ENCODE data around the gene C17orf75.

The C17orf75 gene

DNA sequence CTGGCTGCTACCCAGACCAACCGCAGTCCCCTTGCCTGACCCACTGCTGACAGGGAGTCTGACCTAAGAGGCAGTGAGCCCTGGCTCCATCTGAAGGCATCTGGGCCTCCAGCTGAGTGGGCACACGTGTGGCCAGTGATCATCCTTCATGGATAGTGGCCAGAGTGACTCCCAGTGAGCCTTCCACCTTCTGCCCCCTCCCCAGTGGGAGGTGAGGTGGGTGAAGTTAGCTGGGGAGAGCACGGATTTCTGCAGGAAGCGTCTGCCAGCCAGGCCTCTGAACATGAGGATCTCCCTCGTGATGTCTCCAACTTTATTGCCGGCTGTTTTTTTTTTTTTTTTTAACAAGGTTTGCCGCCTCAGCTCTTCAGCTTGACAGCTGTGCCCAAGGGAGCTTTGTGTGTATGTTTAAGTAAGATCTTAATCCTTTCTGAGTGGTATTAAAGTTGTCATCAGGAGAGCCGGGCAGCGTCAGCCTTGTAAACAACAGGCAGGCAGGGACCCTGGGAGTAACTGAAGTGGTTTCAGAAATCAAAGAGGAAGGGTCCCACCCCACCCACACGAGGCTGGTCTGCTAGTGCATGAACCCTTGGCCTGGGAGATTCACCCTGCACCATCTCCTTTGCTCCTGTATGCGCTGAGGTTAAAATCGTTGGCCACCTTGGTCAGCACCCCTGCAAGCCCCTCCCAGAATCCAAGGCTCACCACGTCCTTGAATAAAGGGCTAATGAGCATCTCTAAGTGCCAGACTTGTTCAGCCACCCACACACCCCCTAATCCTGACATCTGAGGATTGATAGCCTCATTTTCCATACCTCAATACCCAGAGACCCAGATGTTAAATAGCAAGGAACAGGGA lies 43.0 kb downstream of the C17orf75 start:
- Mint-ChIP-seq H3K27me3 (ENCODE audit: low read depth) (peaks cover 22% of the 10 kb centered on the region), H3K9me3 (no peaks in the 10 kb centered on the region), H3K4me1 (peaks cover 27% of the 10 kb centered on the region), H3K4me3 (no peak overlapping the region), H3K36me3 (ENCODE audit: low read depth) (no peaks in the 10 kb centered on the region), H3K27ac (no peak overlapping the region)
- TF ChIP-seq, protein P1, sequence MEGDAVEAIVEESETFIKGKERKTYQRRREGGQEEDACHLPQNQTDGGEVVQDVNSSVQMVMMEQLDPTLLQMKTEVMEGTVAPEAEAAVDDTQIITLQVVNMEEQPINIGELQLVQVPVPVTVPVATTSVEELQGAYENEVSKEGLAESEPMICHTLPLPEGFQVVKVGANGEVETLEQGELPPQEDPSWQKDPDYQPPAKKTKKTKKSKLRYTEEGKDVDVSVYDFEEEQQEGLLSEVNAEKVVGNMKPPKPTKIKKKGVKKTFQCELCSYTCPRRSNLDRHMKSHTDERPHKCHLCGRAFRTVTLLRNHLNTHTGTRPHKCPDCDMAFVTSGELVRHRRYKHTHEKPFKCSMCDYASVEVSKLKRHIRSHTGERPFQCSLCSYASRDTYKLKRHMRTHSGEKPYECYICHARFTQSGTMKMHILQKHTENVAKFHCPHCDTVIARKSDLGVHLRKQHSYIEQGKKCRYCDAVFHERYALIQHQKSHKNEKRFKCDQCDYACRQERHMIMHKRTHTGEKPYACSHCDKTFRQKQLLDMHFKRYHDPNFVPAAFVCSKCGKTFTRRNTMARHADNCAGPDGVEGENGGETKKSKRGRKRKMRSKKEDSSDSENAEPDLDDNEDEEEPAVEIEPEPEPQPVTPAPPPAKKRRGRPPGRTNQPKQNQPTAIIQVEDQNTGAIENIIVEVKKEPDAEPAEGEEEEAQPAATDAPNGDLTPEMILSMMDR (IDR thresholded peaks at IDR 0.05; ENCODE audit: unreplicated experiment in 3 of 3), result no peak

GRCh38 chr17:32298298-32298697 lies 43.7 kb downstream of the C17orf75 start:
- Mint-ChIP-seq H3K4me1 (peaks cover 20% of the 10 kb centered on the region), H3K27me3 (ENCODE audit: low read depth) (peaks cover 21% of the 10 kb centered on the region), H3K36me3 (ENCODE audit: low read depth) (no peaks in the 10 kb centered on the region), H3K27ac (no peak overlapping the region), H3K4me3 (no peak overlapping the region), H3K9me3 (no peaks in the 10 kb centered on the region)
- TF ChIP-seq, protein P1 (IDR thresholded peaks at IDR 0.05; ENCODE audit: unreplicated experiment in 3 of 3), result no peak

DNA sequence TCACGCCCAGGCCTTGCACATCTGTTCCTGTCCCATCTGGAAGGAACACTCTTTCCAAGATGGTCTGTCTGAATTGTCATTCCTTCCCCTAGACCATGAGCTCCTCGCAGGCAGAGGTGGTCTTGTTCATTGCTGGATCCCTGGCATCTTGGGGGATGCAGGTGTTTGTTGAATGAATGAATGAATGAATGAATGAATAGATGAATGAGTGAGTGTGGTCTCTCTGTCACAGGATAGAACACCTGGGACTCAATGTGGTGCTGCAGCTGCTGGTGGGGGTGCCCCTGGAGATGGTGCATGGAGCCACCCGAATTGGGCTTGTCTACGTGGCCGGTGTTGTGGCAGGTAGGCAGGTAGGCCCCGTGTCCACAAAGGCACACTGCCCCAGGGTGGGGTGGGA lies 44.1 kb downstream of the C17orf75 start:
- no peaks in the 10 kb centered on the region for H3K36me3 Mint-ChIP-seq (ENCODE audit: low read depth)
- TF ChIP-seq, protein P1 (IDR thresholded peaks at IDR 0.05; ENCODE audit: unreplicated experiment in 3 of 3), result no peak
- peaks cover 18% of the 10 kb centered on the region for H3K4me1 Mint-ChIP-seq
- H3K27me3 Mint-ChIP-seq (ENCODE audit: low read depth), result peaks cover 19% of the 10 kb centered on the region
- no peak overlapping the region for H3K27ac Mint-ChIP-seq
- no peak overlapping the region for H3K4me3 Mint-ChIP-seq
- H3K9me3 Mint-ChIP-seq, result no peaks in the 10 kb centered on the region

DNA sequence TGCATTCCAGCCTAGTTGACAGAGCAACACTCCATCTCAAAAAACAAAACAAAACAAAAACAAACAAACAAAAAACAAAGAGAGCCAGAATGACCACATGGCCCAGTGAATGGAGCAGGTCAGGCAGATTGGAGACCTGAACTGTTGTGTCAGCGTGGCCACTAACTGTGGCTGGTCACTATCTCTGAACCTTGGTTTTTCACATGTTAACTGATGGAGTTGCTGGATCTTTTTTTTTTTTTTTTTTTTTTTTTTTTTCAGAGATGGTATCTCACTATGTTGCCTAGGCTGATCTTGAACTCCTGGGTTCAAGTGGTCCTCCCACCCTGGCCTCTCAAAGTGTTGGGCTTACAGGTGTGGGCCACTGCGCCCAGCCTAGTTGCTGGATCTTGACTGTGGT lies 44.5 kb downstream of the C17orf75 start:
- H3K27me3 Mint-ChIP-seq (ENCODE audit: low read depth), result peaks cover 19% of the 10 kb centered on the region
- no peaks in the 10 kb centered on the region for H3K36me3 Mint-ChIP-seq (ENCODE audit: low read depth)
- no peak overlapping the region for H3K27ac Mint-ChIP-seq
- H3K4me3 Mint-ChIP-seq, result no peak overlapping the region
- TF ChIP-seq, protein P1 (IDR thresholded peaks at IDR 0.05; ENCODE audit: unreplicated experiment in 3 of 3), result no peak
- H3K4me1 Mint-ChIP-seq, result peaks cover 18% of the 10 kb centered on the region
- no peaks in the 10 kb centered on the region for H3K9me3 Mint-ChIP-seq

DNA sequence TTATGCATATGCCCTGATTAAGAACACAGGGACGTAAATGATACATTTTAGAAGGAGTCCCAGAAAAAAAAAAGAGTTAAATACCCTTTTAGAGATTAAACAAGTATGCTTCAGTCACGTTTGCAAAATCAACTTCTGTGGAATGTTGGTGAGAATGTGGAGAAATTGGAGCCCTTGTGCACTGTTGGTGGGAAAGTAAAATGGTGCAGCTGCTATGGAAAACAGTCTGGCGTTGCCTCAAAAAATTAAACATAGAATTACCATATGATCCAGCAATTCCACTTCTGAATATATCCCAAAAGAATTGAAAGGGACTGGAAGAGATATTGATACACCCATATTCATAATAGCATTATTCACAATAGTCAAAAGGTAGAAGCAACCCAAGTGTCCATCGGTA lies 49.9 kb downstream of the C17orf75 start:
- Mint-ChIP-seq H3K36me3 (ENCODE audit: low read depth) (no peaks in the 10 kb centered on the region), H3K4me1 (no peaks in the 10 kb centered on the region), H3K27ac (no peak overlapping the region), H3K9me3 (no peaks in the 10 kb centered on the region), H3K4me3 (no peak overlapping the region), H3K27me3 (ENCODE audit: low read depth) (peaks cover 18% of the 10 kb centered on the region)
- TF ChIP-seq, protein P1 (IDR thresholded peaks at IDR 0.05; ENCODE audit: unreplicated experiment in 3 of 3), result no peak

Measured in nephron (organoid).